OCI-LY7 (cell line): Measurements from ENCODE around the gene CCDC51. TPM values are rescaled to one million over a fixed set of nuclear protein-coding genes. Genes with fewer than 3 reads are reported as not detected.

ENCODE experiments used
- BruUV-seq: library from RNA; stranded (reverse); fragments of 400-500 nt; replicated peaks from 2 replicates; lab custom pipeline; 2021; lab: Mats Ljungman, UMichigan
- CTCF ChIA-PET: fragments of 300-600 bp; sonication (Branson Sonifier 250); formaldehyde crosslinking; loops from one replicate; lab custom pipeline; 2022; ENCODE audit warnings: antibody characterized with exemption; ENCODE audit not compliant: unreplicated experiment; lab: Charles Lee
- POLR2A ChIA-PET: fragments of 300-600 bp; sonication (Branson Sonifier 250); formaldehyde crosslinking; loops from one replicate; lab custom pipeline; 2022; ENCODE audit warnings: antibody characterized with exemption; lab: Charles Lee
- DNase-seq: peaks from one replicate; pipeline ENCODE4 v3.0.0-alpha.2; 2015; ENCODE audit warnings: low spot score
- H2AFZ ChIP-seq: fragments of 200-600 bp; sonication (generic), shearing (Covaris generic); 2 replicates; pipeline ENCODE4 v1.6.1; 2014; ENCODE audit warnings: mild to moderate bottlenecking, antibody characterized with exemption, low read length, moderate library complexity
- H3K27ac ChIP-seq: fragments of 200-600 bp; sonication (generic); 2 replicates; pipeline ENCODE4 v1.5.1; 2014; ENCODE audit warnings: mixed run types, low read depth, mild to moderate bottlenecking, moderate library complexity, low read length, inconsistent platforms; ENCODE audit not compliant: poor library complexity, severe bottlenecking
- H3K36me3 ChIP-seq: fragments of 200-600 bp; sonication (generic); 2 replicates; pipeline ENCODE4 v1.6.1; 2014; ENCODE audit warnings: mild to moderate bottlenecking, antibody characterized with exemption, low read length, moderate library complexity, mixed read lengths; ENCODE audit not compliant: insufficient read depth
- H3K4me1 ChIP-seq: fragments of 200-600 bp; sonication (generic); 2 replicates; pipeline ENCODE4 v1.5.1; 2014; ENCODE audit warnings: mild to moderate bottlenecking, low read length; ENCODE audit not compliant: insufficient read depth, poor library complexity, severe bottlenecking
- H3K4me2 ChIP-seq: fragments of 200-600 bp; sonication (generic); 2 replicates; pipeline ENCODE4 v1.6.1; 2014; ENCODE audit warnings: mild to moderate bottlenecking, low read length
- H3K4me3 ChIP-seq: fragments of 200-600 bp; sonication (generic); 2 replicates; pipeline ENCODE4 v1.5.1; 2014; ENCODE audit warnings: mild to moderate bottlenecking, low read depth, low read length; ENCODE audit not compliant: poor library complexity, severe bottlenecking
- H3K79me2 ChIP-seq: fragments of 200-600 bp; sonication (generic); 2 replicates; pipeline ENCODE4 v1.6.1; 2016; ENCODE audit warnings: low read depth, mild to moderate bottlenecking, low read length, moderate library complexity, mixed read lengths; ENCODE audit not compliant: insufficient read depth
- H3K9me2 ChIP-seq: fragments of 200-600 bp; sonication (generic); 2 replicates; pipeline ENCODE4 v1.6.1; 2016; ENCODE audit warnings: mild to moderate bottlenecking, low read length, mixed read lengths; ENCODE audit not compliant: insufficient read depth
- H3K9me3 ChIP-seq: fragments of 200-600 bp; sonication (generic); 2 replicates; pipeline ENCODE4 v1.6.1; 2014; ENCODE audit warnings: mild to moderate bottlenecking, mixed run types, low read length, mixed read lengths
- H4K20me1 ChIP-seq: fragments of 200-600 bp; sonication (generic); 2 replicates; pipeline ENCODE4 v1.6.1; 2014; ENCODE audit warnings: mild to moderate bottlenecking, antibody characterized with exemption, low read length, moderate library complexity, mixed read lengths; ENCODE audit not compliant: insufficient read depth
- EZH2phosphoT487 ChIP-seq: fragments of 200-600 bp; sonication (generic); IDR thresholded peaks from 2 replicates; pipeline ENCODE4 v1.6.1; 2018; ENCODE audit warnings: low read depth, borderline replicate concordance, mild to moderate bottlenecking, mixed run types, antibody characterized with exemption, low read length, moderate library complexity, mixed read lengths
- intact Hi-C: fragments of 100-400 bp; cut with micrococcal nuclease; formaldehyde crosslinking; loops from one replicate; pipeline ENCODE4 v1.10.0; 2022; ENCODE audit not compliant: unreplicated experiment
- total RNA-seq, 2 experiments: library from RNA; depleted of rRNA in 1 of 2; stranded (reverse); fragments of >200 nt in 1 of 2; shearing (Covaris generic) in 1 of 2; gene quantifications; 2 replicates each; pipeline ENCODE4 v1.2.3, GENCODE V29; 2014 to 2022
- TF ChIP-seq, protein P1 (sequence below): fragments of 200-600 bp; sonication (generic); conservative IDR thresholded peaks from 2 replicates; pipeline ENCODE4 v1.5.1; 2014; ENCODE audit warnings: mild to moderate bottlenecking, antibody characterized with exemption, low read length, moderate library complexity, mixed read lengths

Gene CCDC51
- total RNA-seq, 2 experiments from 2014 or later = 23.0 to 24.9 TPM

DNA sequence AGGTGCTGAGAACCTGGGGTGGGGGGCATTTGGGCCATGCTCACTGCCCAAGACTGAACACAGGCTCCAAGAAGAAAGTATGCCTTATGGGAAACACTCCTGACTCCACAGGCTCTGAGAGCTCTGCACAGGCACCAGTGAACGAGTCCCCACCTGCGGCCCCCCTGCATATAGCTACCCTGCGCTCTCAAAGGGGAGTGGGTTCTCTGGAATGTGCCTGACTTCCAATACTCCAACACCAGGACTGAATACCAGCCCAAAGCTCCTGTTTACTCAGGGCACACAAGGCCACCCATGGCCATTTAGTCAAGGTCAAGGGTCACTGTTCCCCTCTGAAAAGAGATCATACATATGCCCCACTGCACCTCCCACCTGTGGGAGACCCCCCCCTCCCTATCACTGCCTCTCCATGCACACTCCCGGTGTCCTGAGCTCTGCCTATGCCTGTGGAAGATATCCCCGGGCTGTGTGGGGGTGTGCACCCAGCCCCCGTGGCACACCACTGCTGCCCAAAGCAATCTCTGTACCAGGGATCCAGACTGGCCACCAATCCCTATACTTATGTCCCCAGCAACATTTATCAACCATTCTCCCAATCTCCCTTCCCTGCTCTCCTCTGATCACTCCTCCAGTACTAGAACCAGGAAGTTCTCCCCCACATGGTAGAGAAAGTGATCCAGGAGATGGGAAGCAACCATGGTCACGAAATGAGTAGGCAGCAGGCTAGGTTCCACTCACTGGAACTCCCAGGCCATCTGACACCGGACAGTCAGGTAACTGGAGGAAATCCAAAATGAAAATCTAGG, 8.5 kb downstream of the CCDC51 start:
- H3K79me2 ChIP-seq = no peaks in the 10 kb centered on the region
- intact Hi-C loops = loop anchor here (10.0 kb wide), 1 partner anchor 127 kb away; the partner anchor contains the start of gene NME6
- BruUV-seq = no TSS peak
- no peaks in the 10 kb centered on the region for H3K9me2 ChIP-seq
- ChIA-PET POLR2A (interaction anchor here (1.2 kb wide), 1 partner anchor 125 kb away, joined by 3 read pairs; the partner anchor contains the start of gene PFKFB4), CTCF (no interaction called here)
- H2AFZ ChIP-seq = no peak overlapping the region
- no peaks in the 10 kb centered on the region for H3K9me3 ChIP-seq
- H3K4me3 ChIP-seq = no peak overlapping the region
- peaks cover 24% of the 10 kb centered on the region for H3K4me1 ChIP-seq
- H4K20me1 ChIP-seq = peaks cover 7% of the 10 kb centered on the region; the same call in 1 of the 2 replicates
- TF ChIP-seq EZH2phosphoT487 = no peak
- TF ChIP-seq, protein P1, sequence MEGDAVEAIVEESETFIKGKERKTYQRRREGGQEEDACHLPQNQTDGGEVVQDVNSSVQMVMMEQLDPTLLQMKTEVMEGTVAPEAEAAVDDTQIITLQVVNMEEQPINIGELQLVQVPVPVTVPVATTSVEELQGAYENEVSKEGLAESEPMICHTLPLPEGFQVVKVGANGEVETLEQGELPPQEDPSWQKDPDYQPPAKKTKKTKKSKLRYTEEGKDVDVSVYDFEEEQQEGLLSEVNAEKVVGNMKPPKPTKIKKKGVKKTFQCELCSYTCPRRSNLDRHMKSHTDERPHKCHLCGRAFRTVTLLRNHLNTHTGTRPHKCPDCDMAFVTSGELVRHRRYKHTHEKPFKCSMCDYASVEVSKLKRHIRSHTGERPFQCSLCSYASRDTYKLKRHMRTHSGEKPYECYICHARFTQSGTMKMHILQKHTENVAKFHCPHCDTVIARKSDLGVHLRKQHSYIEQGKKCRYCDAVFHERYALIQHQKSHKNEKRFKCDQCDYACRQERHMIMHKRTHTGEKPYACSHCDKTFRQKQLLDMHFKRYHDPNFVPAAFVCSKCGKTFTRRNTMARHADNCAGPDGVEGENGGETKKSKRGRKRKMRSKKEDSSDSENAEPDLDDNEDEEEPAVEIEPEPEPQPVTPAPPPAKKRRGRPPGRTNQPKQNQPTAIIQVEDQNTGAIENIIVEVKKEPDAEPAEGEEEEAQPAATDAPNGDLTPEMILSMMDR = no peak
- no peak overlapping the region for H3K4me2 ChIP-seq
- H3K27ac ChIP-seq = no peak overlapping the region
- DNase-seq = no peak
- H3K36me3 ChIP-seq = peaks cover 38% of the 10 kb centered on the region; the same call in 1 of the 2 replicates

DNA sequence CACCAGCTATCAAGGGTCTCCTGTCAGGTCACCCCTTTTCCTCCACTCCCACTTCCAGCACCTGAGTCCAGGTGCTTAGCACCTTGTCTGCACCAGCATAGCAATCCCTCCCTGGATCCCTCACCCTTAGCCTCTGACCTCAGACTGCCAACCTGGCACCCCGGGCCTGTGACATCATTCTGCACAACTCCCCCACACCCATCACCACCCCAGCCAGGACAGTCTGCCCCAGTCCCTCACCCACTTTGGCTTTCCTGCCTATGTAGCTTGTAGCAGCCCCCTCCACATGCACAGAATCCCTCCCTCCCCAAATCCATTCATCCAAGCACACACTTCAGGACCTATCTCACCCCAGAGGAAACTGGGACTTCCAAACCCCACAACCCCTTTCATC, 9.2 kb downstream of the CCDC51 start:
- BruUV-seq = no TSS peak
- CTCF ChIA-PET = no interaction called here
- DNase-seq = no peak
- peaks cover 38% of the 10 kb centered on the region; the same call in 1 of the 2 replicates for H3K36me3 ChIP-seq
- no peak overlapping the region for H3K27ac ChIP-seq
- POLR2A ChIA-PET = interaction anchor here (0.5 to 0.6 kb wide), 3 partner anchors 64 to 509 kb away, joined by 3 to 4 read pairs (median 4); no protein-coding TSS in a partner anchor
- peaks cover 16% of the 10 kb centered on the region for H3K4me1 ChIP-seq
- no peaks in the 10 kb centered on the region for H3K79me2 ChIP-seq
- H3K4me2 ChIP-seq = no peak overlapping the region
- H4K20me1 ChIP-seq = peaks cover 5% of the 10 kb centered on the region; the same call in 1 of the 2 replicates
- TF ChIP-seq EZH2phosphoT487 = no peak
- TF ChIP-seq, protein P1 = no peak
- no peak overlapping the region for H2AFZ ChIP-seq
- H3K4me3 ChIP-seq = no peak overlapping the region
- H3K9me3 ChIP-seq = no peaks in the 10 kb centered on the region
- no peaks in the 10 kb centered on the region for H3K9me2 ChIP-seq
- intact Hi-C loops = loop anchor here (10.0 kb wide), 1 partner anchor 126 kb away; the partner anchor contains the start of gene NME6
